Caco-2 (cell line): ENCODE results near the gene TDRD5. TPM values are rescaled to one million over a fixed set of nuclear protein-coding genes. Genes with fewer than 3 reads are reported as not detected.

Experiments used
- Bru-seq: library from RNA; stranded (reverse); fragments of 400-500 nt; gene quantifications from one replicate; lab custom pipeline; 2021; lab: Mats Ljungman, UMichigan
- BruChase-seq, 2 experiments: library from RNA; stranded (reverse); fragments of 400-500 nt; gene quantifications; one replicate each; lab custom pipeline; 2021; lab: Mats Ljungman, UMichigan
- BruUV-seq: library from RNA; stranded (reverse); fragments of 400-500 nt; replicated peaks from 2 replicates; lab custom pipeline; 2021; lab: Mats Ljungman, UMichigan
- CTCF ChIA-PET: fragments of 300-600 bp; sonication (Branson Sonifier 250); formaldehyde crosslinking; loops from one replicate; lab custom pipeline; 2022; ENCODE audit warnings: antibody characterized with exemption; lab: Charles Lee
- POLR2A ChIA-PET: fragments of 300-600 bp; sonication (Branson Sonifier 250); formaldehyde crosslinking; loops from one replicate; lab custom pipeline; 2022; ENCODE audit warnings: antibody characterized with exemption; lab: Charles Lee
- DNase-seq, 2 experiments: peaks; one replicate each; pipeline versions ENCODE4 v3.0.0 to v3.0.0-alpha.2; 2020 to 2022
- H3K27me3 ChIP-seq: replicated peaks from 2 replicates; pipeline ENCODE4 v1.6.0; 2011; ENCODE audit warnings: low read length; ENCODE audit not compliant: control insufficient read depth, insufficient read depth
- H3K36me3 ChIP-seq: 2 replicates; pipeline ENCODE4 v1.5.1; 2011; ENCODE audit warnings: low read length; ENCODE audit not compliant: control insufficient read depth, insufficient read depth
- H3K4me1 ChIP-seq: fragments of 250-450 bp; sonication (Bioruptor Pico); 2 replicates; pipeline ENCODE4 v1.5.1; 2020; ENCODE audit warnings: mild to moderate bottlenecking
- H3K4me3 ChIP-seq: 2 replicates; pipeline ENCODE4 v1.5.1; 2011; ENCODE audit warnings: low read depth, mild to moderate bottlenecking, control low read depth, low read length
- H3K9me3 ChIP-seq: fragments of 250-450 bp; sonication (Bioruptor Pico); 2 replicates; pipeline ENCODE4 v1.5.1; 2020; ENCODE audit warnings: mild to moderate bottlenecking, moderate library complexity
- H3K27ac Mint-ChIP-seq: one replicate; pipeline ENCODE4 v1.8.0; 2022; ENCODE audit warnings: mixed read lengths; ENCODE audit not compliant: unreplicated experiment
- H3K27me3 Mint-ChIP-seq: one replicate; pipeline ENCODE4 v1.8.0; 2022; ENCODE audit warnings: mixed read lengths; ENCODE audit not compliant: insufficient read depth, unreplicated experiment
- H3K36me3 Mint-ChIP-seq: one replicate; pipeline ENCODE4 v1.8.0; 2022; ENCODE audit warnings: mild to moderate bottlenecking, mixed read lengths; ENCODE audit not compliant: insufficient read depth, unreplicated experiment
- H3K4me1 Mint-ChIP-seq: one replicate; pipeline ENCODE4 v1.8.0; 2022; ENCODE audit warnings: low read depth, mixed read lengths; ENCODE audit not compliant: unreplicated experiment
- H3K4me3 Mint-ChIP-seq: one replicate; pipeline ENCODE4 v1.8.0; 2022; ENCODE audit warnings: mild to moderate bottlenecking, moderate library complexity, mixed read lengths; ENCODE audit not compliant: unreplicated experiment
- H3K9me3 Mint-ChIP-seq: one replicate; pipeline ENCODE4 v1.8.0; 2022; ENCODE audit warnings: mixed read lengths; ENCODE audit not compliant: unreplicated experiment
- intact Hi-C: fragments of 100-400 bp; cut with micrococcal nuclease; formaldehyde crosslinking; loops from one replicate; pipeline ENCODE4 v1.10.0; 2022; ENCODE audit not compliant: unreplicated experiment
- long read RNA-seq: library from polyadenylated mRNA; stranded (forward); transcript quantifications from one replicate; pipeline ENCODE4 v2.0.0, GENCODE V29; 2022
- total RNA-seq: library from RNA; stranded (reverse); gene quantifications from 2 replicates; pipeline ENCODE4 v1.2.3, GENCODE V29; 2022
- TF ChIP-seq, protein P1 (sequence below), 2 experiments: fragments of 200-600 bp in 1 of 2; IDR thresholded peaks; 1 replicate in 1 of 2; 2 replicates in 1 of 2; pipeline versions ENCODE4 v1.5.1 to v1.8.0; 2011 to 2022; ENCODE audit warnings: antibody characterized with exemption in 1 of 2, control low read depth in 1 of 2, inconsistent platforms in 1 of 2, low read depth in 1 of 2, low read length in 1 of 2, mild to moderate bottlenecking in 1 of 2, moderate library complexity in 1 of 2; ENCODE audit not compliant: insufficient read depth in 1 of 2, severe bottlenecking in 1 of 2, unreplicated experiment in 1 of 2

The TDRD5 gene, protein sequence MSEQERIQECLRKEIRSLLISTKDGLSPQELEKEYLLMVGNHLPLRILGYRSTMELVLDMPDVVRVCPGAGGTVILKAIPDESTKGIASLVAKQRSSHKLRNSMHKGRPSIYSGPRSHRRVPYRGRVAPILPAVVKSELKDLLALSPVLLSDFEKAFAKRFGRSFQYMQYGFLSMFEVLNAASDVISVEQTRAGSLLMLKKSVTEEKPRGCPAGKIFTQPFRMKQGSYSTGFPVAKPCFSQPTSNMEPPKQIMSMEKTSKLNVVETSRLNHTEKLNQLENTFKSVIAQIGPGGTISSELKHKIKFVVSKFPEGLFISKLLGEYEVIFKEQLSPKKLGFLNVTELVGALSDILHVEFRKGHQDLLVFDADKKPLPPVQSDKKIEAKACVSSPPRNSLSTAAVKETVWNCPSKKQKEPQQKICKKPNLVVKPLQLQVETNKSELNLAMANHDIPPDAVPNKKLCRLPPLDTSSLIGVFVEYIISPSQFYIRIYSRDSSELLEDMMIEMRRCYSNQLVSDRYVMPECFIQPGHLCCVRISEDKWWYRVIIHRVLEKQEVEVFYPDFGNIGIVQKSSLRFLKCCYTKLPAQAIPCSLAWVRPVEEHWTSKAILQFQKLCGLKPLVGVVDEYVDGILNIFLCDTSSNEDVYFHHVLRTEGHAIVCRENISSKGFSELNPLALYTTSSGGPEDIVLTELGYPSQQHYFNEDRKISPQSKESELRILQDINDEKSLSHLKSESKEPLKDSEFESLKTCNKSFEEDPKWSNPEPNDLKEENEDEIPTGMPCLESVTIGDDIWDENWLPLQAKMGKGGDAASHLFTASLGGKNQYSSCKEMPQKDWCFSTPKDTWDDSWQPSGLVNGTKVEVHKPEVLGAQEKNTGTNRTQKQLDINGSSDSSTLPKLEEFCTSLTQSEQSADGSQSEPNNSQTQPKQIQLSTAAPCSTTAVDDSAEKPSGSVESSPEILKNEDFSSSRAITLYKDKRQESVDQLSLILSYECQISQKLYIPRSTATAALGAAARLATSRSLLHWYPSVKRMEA
- total RNA-seq = 0.52 and 0.72 TPM in 2 replicates
- Bru-seq, nascent RNA = percentile 32 among the genes with signal in this experiment
- percentile 30 among the genes with signal in this experiment for BruChase-seq, experiment 1, labeled RNA remaining after a 2-hour chase
- percentile 23 among the genes with signal in this experiment for BruChase-seq, experiment 2, labeled RNA remaining after a 6-hour chase
- long read RNA-seq = 0 reads

GRCh38 chr1:179591592-179592580 is at the start of gene TDRD5:
Gene TDRD5 (plus strand): TSS chr1:179591832. CDS start chr1:179592616, 784 bp downstream.
- H3K27me3 ChIP-seq = no peaks in the 10 kb centered on the region
- H3K9me3 ChIP-seq = no peaks in the 10 kb centered on the region
- ChIA-PET POLR2A (no interaction called here), CTCF (no interaction called here)
- TF ChIP-seq, protein P1, sequence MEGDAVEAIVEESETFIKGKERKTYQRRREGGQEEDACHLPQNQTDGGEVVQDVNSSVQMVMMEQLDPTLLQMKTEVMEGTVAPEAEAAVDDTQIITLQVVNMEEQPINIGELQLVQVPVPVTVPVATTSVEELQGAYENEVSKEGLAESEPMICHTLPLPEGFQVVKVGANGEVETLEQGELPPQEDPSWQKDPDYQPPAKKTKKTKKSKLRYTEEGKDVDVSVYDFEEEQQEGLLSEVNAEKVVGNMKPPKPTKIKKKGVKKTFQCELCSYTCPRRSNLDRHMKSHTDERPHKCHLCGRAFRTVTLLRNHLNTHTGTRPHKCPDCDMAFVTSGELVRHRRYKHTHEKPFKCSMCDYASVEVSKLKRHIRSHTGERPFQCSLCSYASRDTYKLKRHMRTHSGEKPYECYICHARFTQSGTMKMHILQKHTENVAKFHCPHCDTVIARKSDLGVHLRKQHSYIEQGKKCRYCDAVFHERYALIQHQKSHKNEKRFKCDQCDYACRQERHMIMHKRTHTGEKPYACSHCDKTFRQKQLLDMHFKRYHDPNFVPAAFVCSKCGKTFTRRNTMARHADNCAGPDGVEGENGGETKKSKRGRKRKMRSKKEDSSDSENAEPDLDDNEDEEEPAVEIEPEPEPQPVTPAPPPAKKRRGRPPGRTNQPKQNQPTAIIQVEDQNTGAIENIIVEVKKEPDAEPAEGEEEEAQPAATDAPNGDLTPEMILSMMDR (IDR thresholded peaks at IDR 0.05; ENCODE audit: insufficient read depth in 1 of 2, low read depth in 1 of 2, low read length in 1 of 2, severe bottlenecking in 1 of 2, unreplicated experiment in 1 of 2) = peak; percentile 4 to 43
- BruUV-seq = no TSS peak
- H3K27me3 Mint-ChIP-seq = no peaks in the 10 kb centered on the region
- H3K4me3 Mint-ChIP-seq = peak within 1 kb of the TSS; percentile 63
- DNase-seq = peak; percentile 73 to 74
- intact Hi-C loops = no loop called here
- no peaks in the 10 kb centered on the region for H3K36me3 Mint-ChIP-seq
- H3K4me3 ChIP-seq = peak within 1 kb of the TSS; percentile 37
- no peak within 1 kb of the TSS for H3K27ac Mint-ChIP-seq
- H3K4me1 Mint-ChIP-seq = no peaks in the 10 kb centered on the region
- no peaks in the 10 kb centered on the region for H3K9me3 Mint-ChIP-seq
- H3K4me1 ChIP-seq = no peaks in the 10 kb centered on the region
- no peaks in the 10 kb centered on the region for H3K36me3 ChIP-seq

DNA sequence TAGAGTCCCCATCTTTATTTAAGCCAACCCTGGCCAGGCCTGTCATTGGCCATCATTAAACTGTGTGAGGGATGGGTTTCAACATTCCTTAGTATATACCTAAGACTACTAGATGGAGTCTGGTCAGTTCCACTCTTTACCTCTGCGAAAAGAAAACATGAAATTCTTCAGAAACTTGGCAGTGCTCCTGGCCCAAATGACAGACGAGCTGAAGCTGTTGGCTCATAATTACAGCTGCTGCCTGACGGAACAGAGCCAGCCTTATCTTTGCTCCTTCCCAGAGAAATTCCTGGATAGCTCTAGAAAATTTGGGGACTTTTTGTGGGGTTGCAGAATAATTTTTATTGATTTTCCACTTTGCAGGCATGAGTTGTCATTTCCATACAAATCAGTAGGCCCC is 46.3 kb upstream of the TDRD5 start:
- Histone ChIP-seq H3K4me1 (peaks cover 7% of the 10 kb centered on the region; the same call in 1 of the 2 replicates), H3K9me3 (no peaks in the 10 kb centered on the region), H3K4me3 (no peak overlapping the region), H3K27me3 (no peaks in the 10 kb centered on the region), H3K36me3 (no peaks in the 10 kb centered on the region)
- Mint-ChIP-seq H3K36me3 (no peaks in the 10 kb centered on the region), H3K4me3 (no peak overlapping the region), H3K4me1 (no peaks in the 10 kb centered on the region), H3K27me3 (peaks cover 5% of the 10 kb centered on the region), H3K27ac (no peak overlapping the region), H3K9me3 (no peaks in the 10 kb centered on the region)
- CTCF ChIA-PET = no interaction called here
- intact Hi-C loops = no loop called here
- POLR2A ChIA-PET = no interaction called here
- TF ChIP-seq, protein P1 (IDR thresholded peaks at IDR 0.05; ENCODE audit: insufficient read depth in 1 of 2, low read depth in 1 of 2, low read length in 1 of 2, severe bottlenecking in 1 of 2, unreplicated experiment in 1 of 2) = no peak
- no TSS peak for BruUV-seq
- DNase-seq = no peak
